H1 (cell line): ENCODE results near the gene KLF9.

ENCODE experiments used
- CREB1 ChIP-seq: IDR thresholded peaks from 2 replicates; pipeline ENCODE4 v1.6.1; 2012; ENCODE audit warnings: inconsistent platforms
- CTCF ChIP-seq, 3 experiments: IDR thresholded peaks; 1 replicate in 2 of 3; 2 replicates in 1 of 3; pipeline versions ENCODE4 v1.5.1 to v1.6.1; 2011; ENCODE audit warnings: low read length in 3 of 3, mild to moderate bottlenecking in 3 of 3, inconsistent platforms in 2 of 3, low read depth in 1 of 3, moderate library complexity in 1 of 3; ENCODE audit not compliant: insufficient read depth in 1 of 3; ENCODE audit errors: control extremely low read depth in 1 of 3
- JUND ChIP-seq: IDR thresholded peaks from 2 replicates; pipeline ENCODE4 v1.6.1; 2011; ENCODE audit warnings: mild to moderate bottlenecking, improper control_type of control experiment, low read length
- MAFK ChIP-seq: IDR thresholded peaks from 2 replicates; pipeline ENCODE4 v1.6.1; 2012; ENCODE audit warnings: low read depth, mild to moderate bottlenecking, improper control_type of control experiment, low read length
- POLR2A ChIP-seq, 2 experiments: IDR thresholded peaks; 1 replicate in 1 of 2; 2 replicates in 1 of 2; pipeline ENCODE4 v1.6.1; 2011; ENCODE audit warnings: low read depth in 2 of 2, low read length in 2 of 2, mild to moderate bottlenecking in 2 of 2; ENCODE audit errors: control extremely low read depth in 1 of 2
- RFX5 ChIP-seq: IDR thresholded peaks from 2 replicates; pipeline ENCODE4 v1.6.1; 2011; ENCODE audit warnings: low read depth, low read length, improper control_type of control experiment, borderline replicate concordance
- SAP30 ChIP-seq: fragments of 300-600 bp; sonication (generic); IDR thresholded peaks from 2 replicates; pipeline ENCODE4 v1.7.1; 2012; ENCODE audit warnings: low read length, moderate library complexity, mild to moderate bottlenecking, inconsistent platforms; ENCODE audit not compliant: insufficient read depth, insufficient replicate concordance
- SP1 ChIP-seq: IDR thresholded peaks from 2 replicates; pipeline ENCODE4 v1.6.1; 2011; ENCODE audit warnings: low read depth, low read length
- SRF ChIP-seq: IDR thresholded peaks from 2 replicates; pipeline ENCODE4 v1.6.1; 2011; ENCODE audit warnings: mild to moderate bottlenecking, low read depth, low read length, moderate library complexity
- TCF12 ChIP-seq: IDR thresholded peaks from 2 replicates; pipeline ENCODE4 v1.6.1; 2011; ENCODE audit warnings: low read depth, mild to moderate bottlenecking, low read length
- YY1 ChIP-seq: IDR thresholded peaks from 2 replicates; pipeline ENCODE4 v1.6.1; 2011; ENCODE audit warnings: low read depth, mild to moderate bottlenecking, low read length

- TF ChIP-seq SAP30 (no peak), CTCF (IDR thresholded peaks at IDR 0.05; ENCODE audit: control extremely low read depth in 1 of 3, insufficient read depth in 1 of 3, low read depth in 1 of 3, low read length in 3 of 3) (no peak), SRF (no peak), JUND (no peak), SP1 (no peak), CREB1 (no peak), POLR2A (IDR thresholded peaks at IDR 0.05; ENCODE audit: control extremely low read depth in 1 of 2, low read depth in 2 of 2, low read length in 2 of 2) (no peak), RFX5 (no peak), TCF12 (no peak), YY1 (no peak), MAFK (no peak)
Measured at GRCh38 chr9:70389621-70390266, 24.7 kb downstream of the KLF9 start.
